ENCODE results near the gene IDH3A. TPM values are rescaled to one million over a fixed set of nuclear protein-coding genes. Genes with fewer than 3 reads are reported as not detected.

IDH3A gene
- total and polyA plus RNA-seq, 9 of the 15 experiments (the other 6 are each of a cell fraction or from before 2014, with no cell fraction given), result 37.4 to 249 (median 107) TPM

DNA sequence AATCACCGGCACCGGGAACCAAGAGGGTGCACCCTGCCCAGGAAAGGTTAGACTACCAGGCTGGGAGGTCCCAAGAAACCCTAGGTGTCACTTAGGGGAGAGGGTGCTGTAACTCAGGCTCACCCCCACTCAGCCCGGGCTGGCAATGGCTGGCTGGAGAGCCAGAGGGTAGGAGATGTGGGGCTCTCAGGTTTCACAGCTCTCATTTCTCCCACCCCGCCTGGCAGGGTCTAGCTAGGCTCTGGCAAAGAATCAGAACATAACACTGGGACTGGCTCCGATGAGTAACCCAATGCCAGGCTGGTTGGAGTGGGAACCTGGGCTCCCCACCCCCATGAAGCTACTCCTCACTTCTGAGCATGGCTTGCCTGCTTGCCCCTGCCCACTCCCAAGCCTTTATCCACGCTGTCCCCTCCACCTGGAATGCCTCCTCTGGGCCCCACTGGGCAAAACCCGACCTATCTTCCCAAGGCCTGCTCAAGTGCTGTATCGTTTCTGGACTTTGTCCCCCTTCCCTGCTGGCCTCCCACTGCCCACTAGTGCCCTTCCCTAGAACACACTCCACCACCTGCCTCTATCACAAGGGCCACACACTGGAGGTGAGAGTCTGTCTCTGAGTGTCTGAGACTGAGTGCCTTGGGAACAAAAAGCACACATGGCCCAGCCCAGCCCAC lies 19.9 kb upstream of the IDH3A start:
- H3K9me1 ChIP-seq (ENCODE audit: control insufficient read depth, insufficient read depth, low read length), result peaks cover 4% of the 10 kb centered on the region
- H3K27ac ChIP-seq (ENCODE audit: extremely low read depth, low read depth, low read length), result peak overlapping the region; percentile 41; the same call in 2 of the 3 replicates
- intact Hi-C loops (cut with micrococcal nuclease) (no loop called here), in situ Hi-C loops (cut with MboI) (no loop called here)
- peaks cover 9% of the 10 kb centered on the region; the same call in 1 of the 2 replicates for H4K20me1 ChIP-seq (replicated peaks; ENCODE audit: control insufficient read depth, insufficient read depth, low read length)
- H3K27me3 ChIP-seq (ENCODE audit: control insufficient read depth in 2 of 2, insufficient read depth in 2 of 2, low read length in 2 of 2), result no peaks in the 10 kb centered on the region
- ChIA-PET POLR2A (interaction anchor here (0.6 to 1.4 kb wide), 3 partner anchors 12 to 451 kb away, joined by 3 to 4 read pairs (median 3); no protein-coding TSS in a partner anchor), CTCF (ENCODE audit: low intra/inter-chr PET ratio) (no interaction called here)
- no peak overlapping the region for H3K4me3 ChIP-seq
- H3K9ac ChIP-seq (ENCODE audit: insufficient read depth in 1 of 2, low read depth in 2 of 2, low read length in 2 of 2), result peak overlapping the region; percentile 39 to 80; a peak in 3 of 4 replicates
- H3K4me2 ChIP-seq (ENCODE audit: insufficient read depth, low read length), result no peak overlapping the region
- no peaks in the 10 kb centered on the region for H3K36me3 ChIP-seq (ENCODE audit: control insufficient read depth, insufficient read depth, low read length)
- 60% methylated on average over 6 of the region's 8 CpGs for WGBS (ENCODE audit: insufficient coverage, low coverage, missing lambda C conversion rate)
- BruUV-seq (replicated peaks), result TSS peak; percentile 49
- ATAC-seq (no peak), DNase-seq (ENCODE audit: extremely low read depth in 1 of 4, low spot score in 3 of 4) (no peak), FAIRE-seq (no peak)
- peaks cover 25 to 31% of the 10 kb centered on the region in 2 experiments for H3K4me1 ChIP-seq (replicated peaks in 1 of 2; ENCODE audit: control insufficient read depth in 2 of 2, insufficient read depth in 2 of 2, low read length in 2 of 2)
- H2AFZ ChIP-seq (ENCODE audit: low read depth, low read length), result no peak overlapping the region
- peak; percentile 35 for TF ChIP-seq RBFOX2 (IDR thresholded peaks at IDR 0.05; ENCODE audit: low read depth, low read length)
- TF ChIP-seq, protein P1, sequence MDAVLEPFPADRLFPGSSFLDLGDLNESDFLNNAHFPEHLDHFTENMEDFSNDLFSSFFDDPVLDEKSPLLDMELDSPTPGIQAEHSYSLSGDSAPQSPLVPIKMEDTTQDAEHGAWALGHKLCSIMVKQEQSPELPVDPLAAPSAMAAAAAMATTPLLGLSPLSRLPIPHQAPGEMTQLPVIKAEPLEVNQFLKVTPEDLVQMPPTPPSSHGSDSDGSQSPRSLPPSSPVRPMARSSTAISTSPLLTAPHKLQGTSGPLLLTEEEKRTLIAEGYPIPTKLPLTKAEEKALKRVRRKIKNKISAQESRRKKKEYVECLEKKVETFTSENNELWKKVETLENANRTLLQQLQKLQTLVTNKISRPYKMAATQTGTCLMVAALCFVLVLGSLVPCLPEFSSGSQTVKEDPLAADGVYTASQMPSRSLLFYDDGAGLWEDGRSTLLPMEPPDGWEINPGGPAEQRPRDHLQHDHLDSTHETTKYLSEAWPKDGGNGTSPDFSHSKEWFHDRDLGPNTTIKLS (IDR thresholded peaks at IDR 0.05; ENCODE audit: borderline replicate concordance, low read depth), result no peak
- TF ChIP-seq, protein P2, sequence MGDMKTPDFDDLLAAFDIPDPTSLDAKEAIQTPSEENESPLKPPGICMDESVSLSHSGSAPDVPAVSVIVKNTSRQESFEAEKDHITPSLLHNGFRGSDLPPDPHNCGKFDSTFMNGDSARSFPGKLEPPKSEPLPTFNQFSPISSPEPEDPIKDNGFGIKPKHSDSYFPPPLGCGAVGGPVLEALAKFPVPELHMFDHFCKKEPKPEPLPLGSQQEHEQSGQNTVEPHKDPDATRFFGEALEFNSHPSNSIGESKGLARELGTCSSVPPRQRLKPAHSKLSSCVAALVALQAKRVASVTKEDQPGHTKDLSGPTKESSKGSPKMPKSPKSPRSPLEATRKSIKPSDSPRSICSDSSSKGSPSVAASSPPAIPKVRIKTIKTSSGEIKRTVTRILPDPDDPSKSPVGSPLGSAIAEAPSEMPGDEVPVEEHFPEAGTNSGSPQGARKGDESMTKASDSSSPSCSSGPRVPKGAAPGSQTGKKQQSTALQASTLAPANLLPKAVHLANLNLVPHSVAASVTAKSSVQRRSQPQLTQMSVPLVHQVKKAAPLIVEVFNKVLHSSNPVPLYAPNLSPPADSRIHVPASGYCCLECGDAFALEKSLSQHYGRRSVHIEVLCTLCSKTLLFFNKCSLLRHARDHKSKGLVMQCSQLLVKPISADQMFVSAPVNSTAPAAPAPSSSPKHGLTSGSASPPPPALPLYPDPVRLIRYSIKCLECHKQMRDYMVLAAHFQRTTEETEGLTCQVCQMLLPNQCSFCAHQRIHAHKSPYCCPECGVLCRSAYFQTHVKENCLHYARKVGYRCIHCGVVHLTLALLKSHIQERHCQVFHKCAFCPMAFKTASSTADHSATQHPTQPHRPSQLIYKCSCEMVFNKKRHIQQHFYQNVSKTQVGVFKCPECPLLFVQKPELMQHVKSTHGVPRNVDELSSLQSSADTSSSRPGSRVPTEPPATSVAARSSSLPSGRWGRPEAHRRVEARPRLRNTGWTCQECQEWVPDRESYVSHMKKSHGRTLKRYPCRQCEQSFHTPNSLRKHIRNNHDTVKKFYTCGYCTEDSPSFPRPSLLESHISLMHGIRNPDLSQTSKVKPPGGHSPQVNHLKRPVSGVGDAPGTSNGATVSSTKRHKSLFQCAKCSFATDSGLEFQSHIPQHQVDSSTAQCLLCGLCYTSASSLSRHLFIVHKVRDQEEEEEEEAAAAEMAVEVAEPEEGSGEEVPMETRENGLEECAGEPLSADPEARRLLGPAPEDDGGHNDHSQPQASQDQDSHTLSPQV (IDR thresholded peaks at IDR 0.05), result 0 out of 2 replicates have a peak, but pooled peaks have one; percentile 5
- TF ChIP-seq, protein P3, sequence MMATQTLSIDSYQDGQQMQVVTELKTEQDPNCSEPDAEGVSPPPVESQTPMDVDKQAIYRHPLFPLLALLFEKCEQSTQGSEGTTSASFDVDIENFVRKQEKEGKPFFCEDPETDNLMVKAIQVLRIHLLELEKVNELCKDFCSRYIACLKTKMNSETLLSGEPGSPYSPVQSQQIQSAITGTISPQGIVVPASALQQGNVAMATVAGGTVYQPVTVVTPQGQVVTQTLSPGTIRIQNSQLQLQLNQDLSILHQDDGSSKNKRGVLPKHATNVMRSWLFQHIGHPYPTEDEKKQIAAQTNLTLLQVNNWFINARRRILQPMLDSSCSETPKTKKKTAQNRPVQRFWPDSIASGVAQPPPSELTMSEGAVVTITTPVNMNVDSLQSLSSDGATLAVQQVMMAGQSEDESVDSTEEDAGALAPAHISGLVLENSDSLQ (IDR thresholded peaks at IDR 0.05), result no peak
- no peaks in the 10 kb centered on the region for H3K9me3 ChIP-seq (replicated peaks; ENCODE audit: control insufficient read depth, insufficient read depth, low read depth, low read length)
- H3K79me2 ChIP-seq (ENCODE audit: control insufficient read depth, insufficient read depth, low read length), result peaks cover 9% of the 10 kb centered on the region; the same call in 2 of the 3 replicates
